SK-N-SH (cell line): ENCODE measurements around the gene MARCHF10.
A peak's percentile ranks its signal among the peaks of the same experiment; 100 is the strongest.

Experiments used
- CHD2 ChIP-seq: fragments of 150-350 bp; IDR thresholded peaks from 2 replicates; pipeline ENCODE4 v1.6.1; 2018; ENCODE audit warnings: low read length; ENCODE audit not compliant: partially characterized antibody
- CTCF ChIP-seq: fragments of 200-600 bp; sonication (generic); IDR thresholded peaks from 2 replicates; pipeline ENCODE4 v1.6.1; 2017; ENCODE audit warnings: antibody characterized with exemption, mild to moderate bottlenecking, moderate library complexity
- EP300 ChIP-seq, 2 experiments: IDR thresholded peaks; 2 replicates each; pipeline versions ENCODE4 v1.4.0 to v1.6.1; 2012; ENCODE audit warnings: borderline replicate concordance in 1 of 2, low read depth in 1 of 2, low read length in 1 of 2
- EZH2phosphoT487 ChIP-seq: fragments of 200-600 bp; sonication (generic); IDR thresholded peaks from 2 replicates; pipeline ENCODE4 v1.6.1; 2017; ENCODE audit warnings: low read depth, mixed run types, mild to moderate bottlenecking, antibody characterized with exemption, moderate library complexity, borderline replicate concordance
- FOXJ3 ChIP-seq: sonication (generic); formaldehyde crosslinking; IDR thresholded peaks from 2 replicates; pipeline ENCODE4 v1.5.1; 2020; ENCODE audit warnings: mild to moderate bottlenecking, missing genetic modification reagents
- MAX ChIP-seq: IDR thresholded peaks from 2 replicates; pipeline ENCODE4 v1.4.0; 2012; ENCODE audit warnings: low read depth
- NFIC ChIP-seq: IDR thresholded peaks from 2 replicates; pipeline ENCODE4 v1.4.0; 2012; ENCODE audit warnings: borderline replicate concordance
- POLR2AphosphoS5 ChIP-seq: IDR thresholded peaks from 2 replicates; pipeline ENCODE4 v1.6.1; 2012; ENCODE audit warnings: low read depth, low read length
- RCOR1 ChIP-seq: fragments of 150-350 bp; IDR thresholded peaks from 2 replicates; pipeline ENCODE4 v1.6.1; 2017; ENCODE audit warnings: antibody characterized with exemption, low read length
- RFX5 ChIP-seq: IDR thresholded peaks from 2 replicates; pipeline ENCODE4 v1.6.1; 2012; ENCODE audit warnings: mild to moderate bottlenecking, improper control_type of control experiment, low read length
- TAF1 ChIP-seq: IDR thresholded peaks from 2 replicates; pipeline ENCODE4 v1.6.1; 2012; ENCODE audit warnings: low read depth, mild to moderate bottlenecking, low read length, moderate library complexity, borderline replicate concordance
- USF2 ChIP-seq: fragments of 150-350 bp; IDR thresholded peaks from 2 replicates; pipeline ENCODE4 v1.6.1; 2017; ENCODE audit warnings: antibody characterized with exemption, low read length, low read depth, borderline replicate concordance
- YY1 ChIP-seq: IDR thresholded peaks from 2 replicates; pipeline ENCODE4 v1.4.0; 2012; ENCODE audit warnings: low read depth, mild to moderate bottlenecking

- TF ChIP-seq CTCF (no peak), TAF1 (no peak), MAX (peak; percentile 27; the same call in 1 of the 2 replicates), USF2 (no peak), EP300 (IDR thresholded peaks at IDR 0.05; ENCODE audit: borderline replicate concordance in 1 of 2, low read depth in 1 of 2, low read length in 1 of 2) (no peak; a peak in 1 of 4 replicates), FOXJ3 (CRISPR knock-in tag) (no peak), EZH2phosphoT487 (no peak), POLR2AphosphoS5 (no peak), RCOR1 (no peak), YY1 (no peak), RFX5 (no peak), CHD2 (peak; percentile 27), NFIC (no peak; the same call in 1 of the 2 replicates)
These were observed 29.0 kb downstream of the MARCHF10 start for GRCh38 chr17:62778990-62779681.
